ENCODE results near the gene NYAP1.
"Not testable (repeated sequence)": the region's sequence is repeated elsewhere in the genome, so short reads cannot be mapped to it uniquely, and the experiment has no call there.

NYAP1 gene

DNA sequence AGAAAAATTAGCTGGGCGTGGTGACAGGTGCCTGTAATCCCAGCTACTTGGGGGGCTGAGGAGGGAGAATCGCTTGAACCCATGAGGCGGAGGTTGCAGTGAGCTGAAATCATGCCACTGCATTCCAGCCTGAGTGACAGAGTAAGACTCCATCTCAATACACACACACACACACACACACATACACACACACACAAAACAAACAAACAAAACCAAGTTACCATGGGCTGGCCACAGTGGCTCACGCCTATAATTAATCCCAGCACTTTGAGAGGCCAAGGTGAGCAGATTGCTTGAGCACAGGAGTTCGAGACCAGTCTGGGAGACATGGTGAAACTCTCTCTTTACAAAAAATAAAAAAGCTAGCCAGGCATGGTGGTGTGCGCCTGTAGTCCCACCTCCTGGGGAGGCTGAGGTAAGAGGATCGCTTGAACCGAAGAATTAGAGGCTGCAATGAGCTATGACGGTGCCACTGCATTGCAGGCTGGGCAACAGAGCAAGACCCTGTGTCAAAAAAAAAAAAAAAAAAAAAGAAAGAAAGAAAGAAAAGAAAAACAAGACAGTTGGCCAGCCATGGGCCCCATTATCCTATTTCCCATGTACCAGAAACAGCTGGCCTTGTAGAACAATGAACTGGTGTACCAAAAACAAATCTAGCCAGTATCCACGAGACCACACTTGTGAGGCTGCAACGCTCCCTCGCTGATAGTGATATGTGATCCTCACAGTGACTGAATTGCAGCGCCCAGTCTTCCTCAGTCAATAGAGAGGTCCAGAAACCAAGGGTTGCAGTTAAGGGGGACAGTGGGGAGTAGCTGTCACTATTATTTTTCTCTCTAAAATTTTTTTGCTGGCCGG is 48.7 kb downstream of the NYAP1 start:
- H3K9me3 ChIP-seq = no peaks in the 10 kb centered on the region
- H3K27me3 ChIP-seq = peaks cover 0 to 26% of the 10 kb centered on the region in 2 donors
- DNase-seq = no peak
- H3K4me3 ChIP-seq = no peak overlapping the region
- no peak overlapping the region for H3K27ac ChIP-seq
- TF ChIP-seq, protein P1, sequence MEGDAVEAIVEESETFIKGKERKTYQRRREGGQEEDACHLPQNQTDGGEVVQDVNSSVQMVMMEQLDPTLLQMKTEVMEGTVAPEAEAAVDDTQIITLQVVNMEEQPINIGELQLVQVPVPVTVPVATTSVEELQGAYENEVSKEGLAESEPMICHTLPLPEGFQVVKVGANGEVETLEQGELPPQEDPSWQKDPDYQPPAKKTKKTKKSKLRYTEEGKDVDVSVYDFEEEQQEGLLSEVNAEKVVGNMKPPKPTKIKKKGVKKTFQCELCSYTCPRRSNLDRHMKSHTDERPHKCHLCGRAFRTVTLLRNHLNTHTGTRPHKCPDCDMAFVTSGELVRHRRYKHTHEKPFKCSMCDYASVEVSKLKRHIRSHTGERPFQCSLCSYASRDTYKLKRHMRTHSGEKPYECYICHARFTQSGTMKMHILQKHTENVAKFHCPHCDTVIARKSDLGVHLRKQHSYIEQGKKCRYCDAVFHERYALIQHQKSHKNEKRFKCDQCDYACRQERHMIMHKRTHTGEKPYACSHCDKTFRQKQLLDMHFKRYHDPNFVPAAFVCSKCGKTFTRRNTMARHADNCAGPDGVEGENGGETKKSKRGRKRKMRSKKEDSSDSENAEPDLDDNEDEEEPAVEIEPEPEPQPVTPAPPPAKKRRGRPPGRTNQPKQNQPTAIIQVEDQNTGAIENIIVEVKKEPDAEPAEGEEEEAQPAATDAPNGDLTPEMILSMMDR (IDR thresholded peaks at IDR 0.05) = no peak
- H3K4me1 ChIP-seq = no peaks in the 10 kb centered on the region
- intact Hi-C loops (cut with DNase I; ENCODE audit: low total_unique reads) = no loop called here
- no peaks in the 10 kb centered on the region for H3K36me3 ChIP-seq

DNA sequence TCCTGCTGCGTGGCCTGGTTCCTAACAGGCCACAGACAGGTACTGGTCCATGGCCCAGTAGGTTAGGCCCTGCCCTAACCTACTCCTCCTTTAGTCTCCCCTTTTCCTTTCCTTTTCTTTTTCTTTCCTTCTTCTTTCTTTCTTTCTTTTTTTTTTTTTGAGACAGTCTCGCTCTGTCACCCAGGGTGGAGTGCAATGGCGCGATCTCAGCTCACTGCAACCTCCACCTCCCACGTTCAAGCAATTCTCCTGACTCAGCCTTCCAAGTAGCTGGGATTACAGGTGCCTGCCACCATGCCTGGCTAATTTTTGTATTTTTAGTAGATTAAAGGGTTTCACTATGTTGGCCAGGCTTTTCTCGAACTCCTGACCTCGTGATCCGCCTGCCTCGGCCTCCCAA is 52.3 kb downstream of the NYAP1 start:
- H3K36me3 ChIP-seq; intact Hi-C loops (cut with DNase I; ENCODE audit: low total_unique reads); H3K9me3 ChIP-seq; H3K4me3 ChIP-seq; H3K27ac ChIP-seq; DNase-seq: not testable (repeated sequence)
- peaks cover 0 to 24% of the 10 kb centered on the region in 2 donors for H3K27me3 ChIP-seq
- peaks cover 0 to 21% (median 17%) of the 10 kb centered on the region in 4 donors for H3K4me1 ChIP-seq

DNA sequence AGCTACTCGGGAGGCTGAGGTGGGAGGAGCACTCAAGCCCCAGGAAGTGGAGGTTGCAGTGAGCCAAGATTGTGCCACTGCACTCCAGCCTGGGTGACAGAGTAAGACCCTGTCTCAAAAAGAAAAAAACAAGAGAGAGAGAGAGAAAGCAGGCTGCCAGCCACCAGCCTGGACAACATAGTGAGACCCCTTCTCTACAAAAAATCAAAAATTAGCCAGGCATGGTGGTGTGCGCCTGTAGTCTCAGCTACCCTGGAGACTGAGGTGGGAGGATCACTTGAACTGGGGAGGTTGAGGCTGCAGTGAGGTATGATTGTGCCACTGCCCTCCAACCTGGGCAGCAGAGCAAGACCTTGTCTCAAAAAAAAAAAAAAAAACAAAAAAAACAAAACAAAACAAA is 53.0 kb downstream of the NYAP1 start:
- H3K9me3 ChIP-seq; H3K4me3 ChIP-seq; H3K36me3 ChIP-seq; intact Hi-C loops (cut with DNase I; ENCODE audit: low total_unique reads); H3K27ac ChIP-seq; DNase-seq: not testable (repeated sequence)
- Histone ChIP-seq H3K27me3 (peaks cover 0 to 17% of the 10 kb centered on the region in 2 donors), H3K4me1 (peaks cover 0 to 26% (median 18%) of the 10 kb centered on the region in 4 donors)

DNA sequence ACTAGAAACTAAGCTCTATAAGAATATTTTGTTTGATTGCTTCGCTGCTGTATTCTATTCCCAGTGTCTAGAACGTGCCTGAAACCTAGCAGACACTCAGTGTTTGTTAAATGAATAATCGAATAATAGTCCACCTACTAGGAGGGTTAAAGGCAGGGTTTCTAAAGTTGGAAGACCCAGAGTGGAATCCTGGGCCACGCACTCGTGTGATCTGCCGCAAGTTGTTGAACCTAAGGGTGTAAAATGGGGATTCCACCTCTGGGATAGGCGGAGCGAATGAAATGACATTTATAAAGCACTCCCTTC is 54.6 kb downstream of the NYAP1 start:
- Histone ChIP-seq H3K27me3 (peaks cover 0 to 4% of the 10 kb centered on the region in 2 donors), H3K4me3 (peak overlapping the region; percentile 29 to 90), H3K4me1 (peaks cover 0 to 26% (median 18%) of the 10 kb centered on the region in 4 donors), H3K36me3 (no peaks in the 10 kb centered on the region), H3K9me3 (no peaks in the 10 kb centered on the region), H3K27ac (peak overlapping the region; percentile 61 to 75)
- intact Hi-C loops (cut with DNase I; ENCODE audit: low total_unique reads) = no loop called here
- no peak for DNase-seq
- TF ChIP-seq, protein P1 (IDR thresholded peaks at IDR 0.05) = no peak

DNA sequence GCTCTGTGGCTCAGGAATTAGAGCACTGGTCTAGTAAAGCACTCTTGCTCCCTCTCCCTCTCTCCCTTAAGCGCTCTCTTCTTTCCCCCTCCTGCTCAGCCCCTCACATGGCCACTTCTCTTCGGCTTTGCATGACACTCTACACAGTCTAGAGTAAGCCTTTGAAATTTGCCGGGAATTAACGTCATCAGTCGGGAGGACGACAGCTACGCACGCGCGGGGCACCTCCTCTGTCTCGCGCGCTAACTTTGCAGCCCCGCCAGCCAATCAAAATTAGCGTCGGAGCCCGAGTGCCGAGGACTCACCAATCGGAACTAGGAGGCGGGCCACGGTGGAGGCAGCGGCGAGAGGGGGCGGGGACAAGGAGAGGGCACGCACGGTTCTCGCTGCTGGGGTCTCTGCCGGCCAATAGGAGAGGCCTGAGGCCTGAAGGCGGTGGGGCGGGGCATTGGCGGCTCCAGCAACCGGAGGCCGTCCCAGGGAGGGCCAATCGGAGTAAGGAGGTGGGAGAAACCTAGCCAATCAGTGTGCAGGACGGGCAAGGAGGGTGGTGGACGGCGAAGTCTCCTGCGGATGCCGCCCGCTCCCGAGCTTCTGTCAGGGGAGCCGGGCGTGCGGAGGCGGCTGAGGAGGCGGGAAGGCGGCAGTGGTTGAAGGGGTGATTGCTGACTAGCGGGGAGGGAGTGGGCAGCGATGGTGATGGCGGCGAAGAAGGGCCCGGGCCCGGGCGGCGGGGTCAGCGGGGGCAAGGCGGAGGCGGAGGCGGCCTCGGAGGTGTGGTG is 55.1 kb downstream of the NYAP1 start, which contains the start of gene AGFG2:
Gene AGFG2, plus strand, starts transcription at position 550 of the 782 bp plus-strand sequence. Its CDS starts 144 bp downstream, at position 694.
- TF ChIP-seq, protein P1 (IDR thresholded peaks at IDR 0.05) = peak in 1 of 2 experiments; percentile 12
- intact Hi-C loops (cut with DNase I; ENCODE audit: low total_unique reads) = no loop called here
- Histone ChIP-seq H3K36me3 (no peaks in the 10 kb centered on the region), H3K27ac (peak within 1 kb of the TSS; percentile 75 to 78), H3K27me3 (no peaks in the 10 kb centered on the region), H3K4me3 (peak within 1 kb of the TSS; percentile 60 to 90), H3K4me1 (peaks cover 0 to 29% (median 21%) of the 10 kb centered on the region in 4 donors), H3K9me3 (no peaks in the 10 kb centered on the region)
- peak; percentile 100 for DNase-seq

DNA sequence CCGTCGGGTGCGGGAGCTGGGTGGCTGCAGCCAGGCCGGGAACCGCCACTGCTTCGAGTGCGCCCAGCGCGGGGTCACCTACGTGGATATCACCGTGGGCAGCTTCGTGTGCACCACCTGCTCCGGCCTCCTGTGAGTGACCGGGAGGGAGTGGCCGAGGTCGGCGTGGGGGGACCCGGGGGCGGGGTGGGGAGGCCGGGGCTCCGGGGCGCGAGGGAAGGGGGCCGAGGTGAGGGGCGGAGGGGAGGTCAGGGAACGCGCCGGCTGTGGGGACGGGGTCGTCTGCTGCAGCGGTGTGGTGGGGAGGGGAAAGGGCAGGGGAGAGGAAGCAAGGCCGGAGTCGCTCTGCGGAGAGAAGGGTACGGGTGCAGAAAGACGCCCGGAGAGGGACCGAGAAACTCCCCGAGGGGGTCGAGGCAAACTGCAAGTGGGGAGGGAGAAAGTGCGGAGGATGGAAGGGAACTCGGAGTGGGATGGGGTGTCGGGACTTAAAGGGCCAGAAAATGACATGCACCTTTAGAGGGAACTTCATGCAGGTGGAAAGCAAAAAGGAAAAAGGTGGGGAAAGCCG is 55.8 kb downstream of the NYAP1 start:
- Histone ChIP-seq H3K27ac (peak overlapping the region; percentile 71 to 78), H3K36me3 (no peaks in the 10 kb centered on the region), H3K4me1 (peaks cover 0 to 36% (median 27%) of the 10 kb centered on the region in 4 donors), H3K4me3 (peak overlapping the region; percentile 60 to 90), H3K9me3 (no peaks in the 10 kb centered on the region), H3K27me3 (no peaks in the 10 kb centered on the region)
- DNase-seq = no peak
- intact Hi-C loops (cut with DNase I; ENCODE audit: low total_unique reads) = no loop called here
- TF ChIP-seq, protein P1 (IDR thresholded peaks at IDR 0.05) = no peak

All from tibial artery (tissue), 4 donors.